ENCODE results near the gene BNIP1. TPM values are rescaled to one million over a fixed set of nuclear protein-coding genes. Genes with fewer than 3 reads are reported as not detected.

Gene BNIP1
- polyA plus RNA-seq, 3 donors: 9.2 to 13.6 (median 9.8) TPM

GRCh38 chr5:173138707-173139106 lies 5.6 kb upstream of the BNIP1 start:
- Mint-ChIP-seq H3K9me3 (no peaks in the 10 kb centered on the region), H3K36me3 (peaks cover 23 to 32% of the 10 kb centered on the region in 2 donors), H3K27me3 (ENCODE audit: low read depth in 3 of 3) (peaks cover 0 to 4% (median 0%) of the 10 kb centered on the region in 3 donors), H3K4me1 (no peaks in the 10 kb centered on the region), H3K4me3 (no peak overlapping the region), H3K27ac (no peak overlapping the region)
- H3K27ac ChIP-seq (ENCODE audit: low read depth in 1 of 2, low read length in 2 of 2): no peak overlapping the region
- H2AFZ ChIP-seq (ENCODE audit: insufficient read depth, low read depth, low read length, poor library complexity, severe bottlenecking): no peak overlapping the region
- no peak overlapping the region for H3K9ac ChIP-seq (ENCODE audit: insufficient read depth, low read length, poor library complexity, severe bottlenecking)
- H3K79me2 ChIP-seq (ENCODE audit: insufficient read depth, low read length): no peaks in the 10 kb centered on the region
- intact Hi-C loops (cut with micrococcal nuclease): no loop called here
- H3K4me2 ChIP-seq (replicated peaks; ENCODE audit: extremely low read depth, low read length, poor library complexity, severe bottlenecking): no peak overlapping the region
- DNase-seq: no peak
- H3K4me1 ChIP-seq (ENCODE audit: control insufficient read depth in 1 of 2, insufficient read depth in 2 of 2, low read length in 2 of 2): no peaks in the 10 kb centered on the region
- TF ChIP-seq CTCF (IDR thresholded peaks at IDR 0.05): no peak
- H3K4me3 ChIP-seq (replicated peaks in 1 of 3; ENCODE audit: low read depth in 2 of 3, low read length in 3 of 3): no peak overlapping the region
- peaks cover 24 to 49% of the 10 kb centered on the region in 2 donors for H3K36me3 ChIP-seq (replicated peaks in 1 of 2; ENCODE audit: control insufficient read depth in 1 of 2, insufficient read depth in 2 of 2, low read length in 2 of 2)
- no CpG with 5 or more reads among the region's 3 CpGs for WGBS (ENCODE audit: insufficient coverage)
- H3K27me3 ChIP-seq (ENCODE audit: control insufficient read depth in 2 of 2, insufficient read depth in 2 of 2, low read length in 2 of 2): no peaks in the 10 kb centered on the region
- no peaks in the 10 kb centered on the region for H3K9me3 ChIP-seq (replicated peaks in 1 of 2; ENCODE audit: control insufficient read depth in 1 of 2, insufficient read depth in 1 of 2, low read length in 2 of 2)
- H4K20me1 ChIP-seq (ENCODE audit: insufficient read depth, low read length): no peaks in the 10 kb centered on the region

GRCh38 chr5:173139631-173140030 lies 4.7 kb upstream of the BNIP1 start:
- Mint-ChIP-seq H3K27ac (no peak overlapping the region), H3K4me3 (no peak overlapping the region)

More at GRCh38 chr5:173139631-173140030, 4.7 kb upstream of the BNIP1 start:
- H3K27me3 Mint-ChIP-seq (ENCODE audit: low read depth in 3 of 3): peaks cover 0 to 4% (median 0%) of the 10 kb centered on the region in 3 donors
- WGBS (ENCODE audit: insufficient coverage): 100% methylated on average over 1 of the region's 1 CpG
- Histone ChIP-seq H3K27ac (ENCODE audit: low read depth in 1 of 2, low read length in 2 of 2) (no peak overlapping the region), H3K4me2 (replicated peaks; ENCODE audit: extremely low read depth, low read length, poor library complexity, severe bottlenecking) (no peak overlapping the region), H3K36me3 (replicated peaks in 1 of 2; ENCODE audit: control insufficient read depth in 1 of 2, insufficient read depth in 2 of 2, low read length in 2 of 2) (peaks cover 16 to 40% of the 10 kb centered on the region in 2 donors), H3K4me1 (ENCODE audit: control insufficient read depth in 1 of 2, insufficient read depth in 2 of 2, low read length in 2 of 2) (peaks cover 0 to 1% of the 10 kb centered on the region in 2 donors), H3K27me3 (ENCODE audit: control insufficient read depth in 2 of 2, insufficient read depth in 2 of 2, low read length in 2 of 2) (no peaks in the 10 kb centered on the region), H3K9ac (ENCODE audit: insufficient read depth, low read length, poor library complexity, severe bottlenecking) (no peak overlapping the region), H3K79me2 (ENCODE audit: insufficient read depth, low read length) (peaks cover 1% of the 10 kb centered on the region), H4K20me1 (ENCODE audit: insufficient read depth, low read length) (no peaks in the 10 kb centered on the region), H3K4me3 (replicated peaks in 1 of 3; ENCODE audit: low read depth in 2 of 3, low read length in 3 of 3) (no peak overlapping the region), H3K9me3 (replicated peaks in 1 of 2; ENCODE audit: control insufficient read depth in 1 of 2, insufficient read depth in 1 of 2, low read length in 2 of 2) (no peaks in the 10 kb centered on the region), H2AFZ (ENCODE audit: insufficient read depth, low read depth, low read length, poor library complexity, severe bottlenecking) (no peak overlapping the region)
- intact Hi-C loops (cut with micrococcal nuclease): loop anchor here (10.0 kb wide), 1 partner anchor 155 kb away; the partner anchor contains the start of gene ATP6V0E1 (in 2 of the 2)
- peaks cover 16 to 26% of the 10 kb centered on the region in 2 donors for H3K36me3 Mint-ChIP-seq
- TF ChIP-seq CTCF (IDR thresholded peaks at IDR 0.05): no peak
- no peaks in the 10 kb centered on the region for H3K9me3 Mint-ChIP-seq
- H3K4me1 Mint-ChIP-seq: no peaks in the 10 kb centered on the region
- DNase-seq: no peak

Data from CD14-positive monocyte (primary cell).